HepG2 (cell line): Measurements from ENCODE around the gene ZNFX1. TPM values are rescaled to one million over a fixed set of nuclear protein-coding genes. Genes with fewer than 3 reads are reported as not detected.

ENCODE experiments used
- GLI4 ChIP-seq: sonication (generic); formaldehyde crosslinking; IDR thresholded peaks from 2 replicates; pipeline ENCODE4 v1.5.1; 2020; ENCODE audit warnings: missing genetic modification reagents, mild to moderate bottlenecking, moderate library complexity, borderline replicate concordance
- GTF3A ChIP-seq: sonication (generic); formaldehyde crosslinking; conservative IDR thresholded peaks from 2 replicates; pipeline ENCODE4 v1.4.0; 2020; ENCODE audit warnings: mild to moderate bottlenecking, missing genetic modification reagents
- HDAC6 ChIP-seq: fragments of 200-600 bp; sonication (generic); IDR thresholded peaks from 2 replicates; pipeline ENCODE4 v1.7.0; 2017; ENCODE audit warnings: mild to moderate bottlenecking, antibody characterized with exemption, low read length, low read depth
- KAT7 ChIP-seq: IDR thresholded peaks from 2 replicates; pipeline ENCODE4 v1.6.1; 2018; ENCODE audit warnings: borderline replicate concordance, missing compliant biosample characterization
- KDM6A ChIP-seq: IDR thresholded peaks from 2 replicates; pipeline ENCODE4 v1.6.1; 2016; ENCODE audit warnings: low read depth
- KMT2B ChIP-seq: IDR thresholded peaks from 2 replicates; pipeline ENCODE4 v1.6.1; 2016; ENCODE audit warnings: missing genetic modification reagents, missing compliant biosample characterization
- MAFK ChIP-seq, 2 experiments: IDR thresholded peaks in 1 of 2; conservative IDR thresholded peaks in 1 of 2; 2 replicates each; pipeline ENCODE4 v1.6.1; 2011; ENCODE audit warnings: improper control_type of control experiment in 2 of 2, low read length in 2 of 2
- MED13 ChIP-seq: sonication (generic); formaldehyde crosslinking; IDR thresholded peaks from 2 replicates; pipeline ENCODE4 v1.5.0; 2020; ENCODE audit warnings: missing genetic modification reagents
- MIER3 ChIP-seq: IDR thresholded peaks from 2 replicates; pipeline ENCODE4 v1.6.1; 2016; ENCODE audit warnings: missing compliant biosample characterization, borderline replicate concordance
- NFE2L2 ChIP-seq: fragments of 150-350 bp; IDR thresholded peaks from 2 replicates; pipeline ENCODE4 v1.6.1; 2014; ENCODE audit warnings: low read length
- NFKBIZ ChIP-seq: IDR thresholded peaks from 2 replicates; pipeline ENCODE4 v1.6.1; 2018; ENCODE audit warnings: missing genetic modification reagents, missing compliant biosample characterization
- PHF21A ChIP-seq: sonication (generic); formaldehyde crosslinking; IDR thresholded peaks from 2 replicates; pipeline ENCODE4 v1.5.0; 2020; ENCODE audit warnings: mild to moderate bottlenecking, missing genetic modification reagents
- POLR2AphosphoS2 ChIP-seq: IDR thresholded peaks from 2 replicates; pipeline ENCODE4 v1.6.1; 2011; ENCODE audit warnings: low read depth, low read length, improper control_type of control experiment
- RBFOX2 ChIP-seq: fragments of 200-400 bp; formaldehyde crosslinking; IDR thresholded peaks from 2 replicates; pipeline ENCODE4 v1.6.1; 2017; ENCODE audit warnings: low read depth, mild to moderate bottlenecking, low read length
- XBP1 ChIP-seq: sonication (generic); formaldehyde crosslinking; IDR thresholded peaks from 2 replicates; pipeline ENCODE4 v1.5.0; 2020; ENCODE audit warnings: missing genetic modification reagents
- ZC3H4 ChIP-seq: sonication (generic); formaldehyde crosslinking; IDR thresholded peaks from 2 replicates; pipeline ENCODE4 v1.4.0; 2020; ENCODE audit warnings: missing genetic modification reagents, borderline replicate concordance
- ZFP1 ChIP-seq: IDR thresholded peaks from 2 replicates; pipeline ENCODE4 v1.6.1; 2016
- ZNF232 ChIP-seq: sonication (generic); formaldehyde crosslinking; IDR thresholded peaks from 2 replicates; pipeline ENCODE4 v1.4.0; 2020; ENCODE audit warnings: missing genetic modification reagents, borderline replicate concordance
- ZNF234 ChIP-seq: sonication (generic); formaldehyde crosslinking; conservative IDR thresholded peaks from 2 replicates; pipeline ENCODE4 v1.5.1; 2020; ENCODE audit warnings: mild to moderate bottlenecking, missing genetic modification reagents
- polyA plus RNA-seq, 8 experiments: library from polyadenylated mRNA; depleted of rRNA in 3 of 8; stranded (reverse) in 7 of 8; unstranded in 1 of 8; fragments of >200 nt; fragmentation: Illumina TruSeq in 4 of 8; extraction: Trizol in 4 of 8; gene quantifications; 2 replicates each; pipeline versions ENCODE4 v1.2.1 to v1.2.3, GENCODE V29; 2011 to 2016; ENCODE audit warnings: low read depth in 4 of 8, missing spikeins in 1 of 8, mixed read lengths in 1 of 8; ENCODE audit not compliant: insufficient read depth in 1 of 8
- total RNA-seq, 5 experiments: library from RNA; depleted of rRNA; stranded (reverse); fragments of >200 nt; fragmentation: Illumina TruSeq; extraction: Trizol; gene quantifications; 2 replicates each; pipeline ENCODE4 v1.2.3, GENCODE V29; 2016; ENCODE audit warnings: low read depth in 1 of 5
- TF ChIP-seq, protein P1 (sequence below): sonication (generic); formaldehyde crosslinking; IDR thresholded peaks from 2 replicates; pipeline ENCODE4 v1.4.0; 2020; ENCODE audit warnings: mild to moderate bottlenecking, missing genetic modification reagents
- TF ChIP-seq, protein P2 (sequence below): sonication (generic); formaldehyde crosslinking; IDR thresholded peaks from 2 replicates; pipeline ENCODE4 v1.8.0; 2022; ENCODE audit warnings: mild to moderate bottlenecking, missing genetic modification reagents, borderline replicate concordance
- TF ChIP-seq, protein P3 (sequence below): sonication (generic); formaldehyde crosslinking; IDR thresholded peaks from 2 replicates; pipeline ENCODE4 v1.4.0; 2020; ENCODE audit warnings: mild to moderate bottlenecking, missing genetic modification reagents

The ZNFX1 gene
- total and polyA plus RNA-seq, 2 of the 13 experiments (the other 11 are each of a cell fraction or from before 2014, with no cell fraction given): 2.9 to 11.1 TPM

DNA sequence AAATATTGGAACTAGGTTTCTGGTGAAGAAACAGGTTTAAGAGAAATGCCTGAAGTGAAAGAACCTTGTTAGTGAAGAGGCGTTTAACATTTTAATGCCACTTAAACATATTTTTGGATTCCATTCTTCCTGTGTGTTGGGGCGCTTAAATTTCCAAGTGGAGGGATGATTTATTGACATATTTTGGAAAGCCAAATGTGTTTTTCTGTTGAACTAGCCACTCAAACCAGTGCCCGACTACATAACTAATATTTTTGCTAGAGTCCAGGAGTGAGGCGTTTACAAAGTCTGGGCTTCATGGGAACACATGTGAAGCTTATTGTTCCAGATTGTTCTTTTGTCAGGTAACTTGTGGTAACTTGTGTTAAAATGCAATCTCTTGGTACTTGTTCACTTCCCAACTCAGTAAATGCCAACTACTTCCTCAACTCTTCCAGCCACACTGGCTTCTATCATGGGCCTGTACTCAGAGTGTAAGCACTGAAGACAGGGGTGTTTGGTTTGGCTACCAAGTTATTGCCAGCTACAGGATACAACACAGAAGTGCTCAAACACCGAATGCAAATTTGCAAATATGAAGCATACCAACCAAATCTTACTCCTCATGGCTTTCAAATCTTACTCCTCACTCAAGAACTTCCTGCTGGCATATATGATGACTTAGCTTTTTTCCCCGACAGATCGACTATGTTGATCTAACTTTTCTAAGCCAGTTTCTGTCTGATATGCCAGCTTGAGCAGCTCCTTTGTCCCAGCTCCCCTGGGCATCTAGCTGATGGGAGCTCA lies 2.0 kb upstream of the ZNFX1 start (continued):
- TF ChIP-seq, protein P1, sequence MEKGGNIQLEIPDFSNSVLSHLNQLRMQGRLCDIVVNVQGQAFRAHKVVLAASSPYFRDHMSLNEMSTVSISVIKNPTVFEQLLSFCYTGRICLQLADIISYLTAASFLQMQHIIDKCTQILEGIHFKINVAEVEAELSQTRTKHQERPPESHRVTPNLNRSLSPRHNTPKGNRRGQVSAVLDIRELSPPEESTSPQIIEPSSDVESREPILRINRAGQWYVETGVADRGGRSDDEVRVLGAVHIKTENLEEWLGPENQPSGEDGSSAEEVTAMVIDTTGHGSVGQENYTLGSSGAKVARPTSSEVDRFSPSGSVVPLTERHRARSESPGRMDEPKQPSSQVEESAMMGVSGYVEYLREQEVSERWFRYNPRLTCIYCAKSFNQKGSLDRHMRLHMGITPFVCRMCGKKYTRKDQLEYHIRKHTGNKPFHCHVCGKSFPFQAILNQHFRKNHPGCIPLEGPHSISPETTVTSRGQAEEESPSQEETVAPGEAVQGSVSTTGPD (CRISPR knock-in tag): 0 out of 2 replicates have a peak, but pooled peaks have one; percentile 68
- TF ChIP-seq, protein P2, sequence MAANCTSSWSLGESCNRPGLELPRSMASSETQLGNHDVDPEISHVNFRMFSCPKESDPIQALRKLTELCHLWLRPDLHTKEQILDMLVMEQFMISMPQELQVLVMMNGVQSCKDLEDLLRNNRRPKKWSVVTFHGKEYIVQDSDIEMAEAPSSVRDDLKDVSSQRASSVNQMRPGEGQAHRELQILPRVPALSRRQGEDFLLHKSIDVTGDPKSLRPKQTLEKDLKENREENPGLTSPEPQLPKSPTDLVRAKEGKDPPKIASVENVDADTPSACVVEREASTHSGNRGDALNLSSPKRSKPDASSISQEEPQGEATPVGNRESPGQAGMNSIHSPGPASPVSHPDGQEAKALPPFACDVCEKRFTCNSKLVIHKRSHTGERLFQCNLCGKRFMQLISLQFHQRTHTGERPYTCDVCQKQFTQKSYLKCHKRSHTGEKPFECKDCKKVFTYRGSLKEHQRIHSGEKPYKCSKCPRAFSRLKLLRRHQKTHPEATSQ (CRISPR knock-in tag): no peak
- TF ChIP-seq PHF21A (CRISPR knock-in tag): 0 out of 2 replicates have a peak, but pooled peaks have one; percentile 58
- TF ChIP-seq ZNF234: no peak
- 0 out of 2 replicates have a peak, but pooled peaks have one; percentile 25 for TF ChIP-seq KMT2B (CRISPR knock-in tag)
- TF ChIP-seq NFKBIZ: peak; percentile 68; the same call in 1 of the 2 replicates
- no peak for TF ChIP-seq GLI4 (CRISPR knock-in tag)
- TF ChIP-seq ZNF232: no peak
- no peak for TF ChIP-seq XBP1 (CRISPR knock-in tag)
- TF ChIP-seq NFE2L2: peak; percentile 2; the same call in 1 of the 2 replicates
- TF ChIP-seq MED13 (CRISPR knock-in tag): 0 out of 2 replicates have a peak, but pooled peaks have one; percentile 3
- peak; percentile 68; the same call in 1 of the 2 replicates for TF ChIP-seq KAT7 (CRISPR knock-in tag)
- TF ChIP-seq RBFOX2: peak; percentile 93
- no peak for TF ChIP-seq POLR2AphosphoS2
- peak; percentile 98 to 99 for TF ChIP-seq MAFK (conservative IDR thresholded peaks at IDR 0.05 in 1 of 2, IDR thresholded peaks at IDR 0.05 in 1 of 2; ENCODE audit: low read length in 2 of 2)
- TF ChIP-seq HDAC6: no peak; the same call in 1 of the 2 replicates
- TF ChIP-seq, protein P3, sequence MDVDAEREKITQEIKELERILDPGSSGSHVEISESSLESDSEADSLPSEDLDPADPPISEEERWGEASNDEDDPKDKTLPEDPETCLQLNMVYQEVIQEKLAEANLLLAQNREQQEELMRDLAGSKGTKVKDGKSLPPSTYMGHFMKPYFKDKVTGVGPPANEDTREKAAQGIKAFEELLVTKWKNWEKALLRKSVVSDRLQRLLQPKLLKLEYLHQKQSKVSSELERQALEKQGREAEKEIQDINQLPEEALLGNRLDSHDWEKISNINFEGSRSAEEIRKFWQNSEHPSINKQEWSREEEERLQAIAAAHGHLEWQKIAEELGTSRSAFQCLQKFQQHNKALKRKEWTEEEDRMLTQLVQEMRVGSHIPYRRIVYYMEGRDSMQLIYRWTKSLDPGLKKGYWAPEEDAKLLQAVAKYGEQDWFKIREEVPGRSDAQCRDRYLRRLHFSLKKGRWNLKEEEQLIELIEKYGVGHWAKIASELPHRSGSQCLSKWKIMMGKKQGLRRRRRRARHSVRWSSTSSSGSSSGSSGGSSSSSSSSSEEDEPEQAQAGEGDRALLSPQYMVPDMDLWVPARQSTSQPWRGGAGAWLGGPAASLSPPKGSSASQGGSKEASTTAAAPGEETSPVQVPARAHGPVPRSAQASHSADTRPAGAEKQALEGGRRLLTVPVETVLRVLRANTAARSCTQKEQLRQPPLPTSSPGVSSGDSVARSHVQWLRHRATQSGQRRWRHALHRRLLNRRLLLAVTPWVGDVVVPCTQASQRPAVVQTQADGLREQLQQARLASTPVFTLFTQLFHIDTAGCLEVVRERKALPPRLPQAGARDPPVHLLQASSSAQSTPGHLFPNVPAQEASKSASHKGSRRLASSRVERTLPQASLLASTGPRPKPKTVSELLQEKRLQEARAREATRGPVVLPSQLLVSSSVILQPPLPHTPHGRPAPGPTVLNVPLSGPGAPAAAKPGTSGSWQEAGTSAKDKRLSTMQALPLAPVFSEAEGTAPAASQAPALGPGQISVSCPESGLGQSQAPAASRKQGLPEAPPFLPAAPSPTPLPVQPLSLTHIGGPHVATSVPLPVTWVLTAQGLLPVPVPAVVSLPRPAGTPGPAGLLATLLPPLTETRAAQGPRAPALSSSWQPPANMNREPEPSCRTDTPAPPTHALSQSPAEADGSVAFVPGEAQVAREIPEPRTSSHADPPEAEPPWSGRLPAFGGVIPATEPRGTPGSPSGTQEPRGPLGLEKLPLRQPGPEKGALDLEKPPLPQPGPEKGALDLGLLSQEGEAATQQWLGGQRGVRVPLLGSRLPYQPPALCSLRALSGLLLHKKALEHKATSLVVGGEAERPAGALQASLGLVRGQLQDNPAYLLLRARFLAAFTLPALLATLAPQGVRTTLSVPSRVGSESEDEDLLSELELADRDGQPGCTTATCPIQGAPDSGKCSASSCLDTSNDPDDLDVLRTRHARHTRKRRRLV: 0 out of 2 replicates have a peak, but pooled peaks have one; percentile 46
- TF ChIP-seq GTF3A (CRISPR knock-in tag): no peak
- TF ChIP-seq ZC3H4 (CRISPR knock-in tag): peak; percentile 39; the same call in 1 of the 2 replicates
- peak; percentile 18; the same call in 1 of the 2 replicates for TF ChIP-seq ZFP1 (CRISPR knock-in tag)
- TF ChIP-seq KDM6A (CRISPR knock-in tag): no peak
- TF ChIP-seq MIER3 (CRISPR knock-in tag): no peak
